Measurements from ENCODE around the gene DRAP1.
A peak's percentile ranks its signal among the peaks of the same experiment; 100 is the strongest.

DRAP1 gene

DNA sequence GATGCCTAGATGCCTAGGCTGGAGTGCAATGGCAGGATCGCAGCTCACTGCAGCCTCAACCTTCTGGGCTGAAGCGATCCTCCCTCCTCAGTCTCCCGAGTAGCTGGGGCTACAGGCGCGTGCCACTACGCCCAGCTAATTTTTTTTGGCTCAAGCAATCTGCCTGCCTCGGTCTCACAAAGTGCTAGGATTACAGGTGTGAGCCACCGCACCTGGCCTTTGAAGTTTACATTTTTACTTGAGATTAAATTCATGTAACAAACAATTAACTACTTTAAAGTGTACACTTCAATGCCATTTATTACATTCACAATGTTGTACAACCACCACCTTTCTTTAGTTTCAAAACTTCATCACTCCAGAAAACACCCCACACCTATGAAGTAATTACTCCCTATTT, 15.5 kb upstream of the DRAP1 start:
- DNase-seq (ENCODE audit: low read depth in 2 of 2), result no peak

GRCh38 chr11:65906602-65907001, 12.6 kb upstream of the DRAP1 start:
- no peak for DNase-seq (ENCODE audit: low read depth in 2 of 2)

DNA sequence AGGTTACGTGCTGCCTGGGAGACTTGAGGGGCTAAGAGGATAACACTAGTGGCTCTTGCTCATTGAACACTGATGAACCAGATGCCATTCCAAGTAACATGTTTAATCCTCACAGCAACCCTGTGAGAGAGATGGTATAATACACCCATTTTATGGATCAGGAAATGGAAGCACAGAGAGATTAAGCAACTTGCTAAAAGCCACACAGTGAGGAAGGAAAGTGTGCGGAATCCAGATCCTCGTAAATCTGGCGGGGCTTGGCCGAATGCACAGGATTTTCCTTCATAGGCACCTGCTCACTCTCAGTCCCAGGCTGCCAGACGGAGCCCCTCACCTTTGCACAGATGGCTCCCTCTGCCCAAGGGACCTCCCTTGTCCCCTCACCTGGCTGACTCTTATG, 11.3 kb upstream of the DRAP1 start:
- DNase-seq (ENCODE audit: low read depth in 2 of 2), result no peak

GRCh38 chr11:65911682-65912568, 7.3 kb upstream of the DRAP1 start:
- no peak for DNase-seq (ENCODE audit: low read depth in 2 of 2)

DNA sequence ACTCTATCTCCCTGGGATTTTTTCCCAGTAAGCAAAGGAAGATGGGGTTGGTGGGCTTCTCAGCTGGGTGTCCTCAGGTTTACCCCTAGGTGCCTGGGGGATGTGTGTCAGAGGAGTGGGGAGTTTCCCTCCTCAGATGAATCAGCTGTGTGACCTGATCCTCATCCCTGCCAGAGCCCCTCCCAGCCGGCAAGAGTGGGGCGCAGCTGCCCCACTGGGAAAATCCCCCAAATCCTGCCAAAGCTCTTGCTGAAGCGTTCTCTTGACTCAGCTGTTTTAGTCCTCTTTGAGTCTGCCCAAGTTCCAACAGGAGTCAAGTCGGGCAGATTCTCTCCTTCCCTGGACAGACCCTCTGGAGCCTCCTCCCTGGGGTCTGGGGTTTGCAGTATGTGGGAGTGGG, 6.4 kb upstream of the DRAP1 start:
- DNase-seq (ENCODE audit: low read depth in 2 of 2), result no peak

DNA sequence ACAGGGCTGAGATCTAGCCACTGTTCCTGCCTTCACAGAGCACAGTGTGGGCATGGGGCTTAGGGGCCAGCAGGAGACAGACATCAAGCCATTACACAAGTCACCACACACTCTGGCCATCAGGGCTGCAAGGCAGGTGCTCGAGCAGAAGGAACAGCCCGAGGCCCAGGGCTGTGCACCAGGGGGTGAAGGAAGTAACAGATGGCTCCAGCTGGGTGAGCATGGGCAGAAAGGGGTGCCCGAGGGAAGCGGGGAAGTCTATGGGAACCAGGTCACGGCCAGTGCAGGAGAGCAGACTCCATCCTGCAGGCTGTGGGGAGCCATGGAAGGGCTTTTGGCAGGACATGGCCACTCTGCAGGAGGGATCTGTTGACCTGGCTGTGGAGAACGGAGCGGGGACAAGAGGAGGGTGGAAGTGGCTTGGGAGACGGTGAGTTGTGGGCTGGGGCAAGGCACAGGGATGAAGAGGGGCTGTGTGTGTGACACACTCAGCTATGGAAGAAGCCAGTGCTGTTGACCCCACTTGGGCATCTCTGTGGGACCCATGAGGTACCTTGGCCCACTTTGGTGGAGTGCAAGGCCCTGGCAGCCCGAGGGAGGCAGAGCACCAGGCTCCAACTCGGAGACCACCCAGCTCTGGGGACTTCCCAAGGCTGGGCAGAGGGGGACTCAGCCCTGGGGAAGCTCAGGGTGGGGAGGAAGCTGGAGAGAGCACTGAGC, 4.0 kb upstream of the DRAP1 start:
- DNase-seq (ENCODE audit: low read depth in 2 of 2), result no peak

DNA sequence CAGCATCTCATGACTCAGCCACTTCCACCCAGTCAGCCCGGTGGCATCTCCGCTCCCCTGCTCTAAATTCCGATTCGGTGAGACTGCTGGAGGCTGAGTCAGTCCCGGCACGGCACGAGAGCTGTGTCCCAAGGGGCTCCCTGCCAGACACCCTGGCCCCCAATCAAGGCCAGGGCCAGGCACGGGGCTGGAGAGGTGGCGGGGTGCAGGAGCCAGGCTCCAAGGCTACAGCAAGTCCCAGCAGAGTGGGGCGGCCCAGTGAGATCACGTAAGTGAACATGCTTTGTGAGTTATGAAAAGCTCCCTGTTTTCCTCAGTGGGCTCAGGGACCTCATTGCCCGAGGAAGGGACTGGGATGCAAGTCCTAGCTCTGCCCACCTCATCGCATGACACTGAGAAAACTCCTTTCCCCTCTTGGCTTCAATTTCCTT, 3.4 kb upstream of the DRAP1 start:
- DNase-seq (ENCODE audit: low read depth in 2 of 2), result no peak

DNA sequence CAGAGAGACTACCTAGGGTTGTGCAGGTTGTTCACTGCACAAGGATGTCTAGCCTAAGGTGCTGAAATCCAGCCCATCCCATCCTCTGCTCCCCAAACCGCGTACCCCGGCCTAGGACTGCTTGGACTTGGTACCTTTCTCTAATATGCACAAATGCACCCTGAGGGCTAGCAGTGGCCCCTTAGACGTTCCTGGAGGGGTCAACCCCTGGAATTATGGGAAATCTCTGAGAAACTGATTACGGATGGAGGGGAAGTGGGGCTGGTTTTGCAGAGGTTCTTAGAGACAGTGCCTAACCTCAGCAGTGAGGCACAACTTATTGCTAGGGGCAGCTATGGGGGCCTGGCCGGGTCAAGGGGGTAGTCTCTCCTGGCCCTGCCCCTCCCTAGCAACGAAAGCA, 2.8 kb upstream of the DRAP1 start:
- no peak for DNase-seq (ENCODE audit: low read depth in 2 of 2)

DNA sequence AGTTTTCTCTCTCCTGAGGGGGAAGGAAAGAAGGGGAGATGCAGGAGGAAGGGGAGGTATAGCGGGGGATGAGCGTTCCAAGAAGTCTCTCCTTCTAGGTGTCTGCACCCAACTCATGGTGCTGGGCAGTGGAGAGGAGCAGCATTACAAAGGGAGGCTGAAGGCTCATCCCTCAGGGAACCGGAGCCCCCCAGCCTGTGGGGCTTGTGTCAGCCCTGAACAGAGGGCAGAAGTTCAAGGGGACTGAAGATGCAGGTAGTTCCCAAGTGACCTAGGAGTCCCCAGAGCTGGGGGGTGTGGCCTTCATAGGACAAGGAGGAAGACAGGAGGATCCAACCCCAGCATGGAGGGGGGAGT, 2.2 kb upstream of the DRAP1 start:
- no peak for DNase-seq (ENCODE audit: low read depth in 2 of 2)

DNA sequence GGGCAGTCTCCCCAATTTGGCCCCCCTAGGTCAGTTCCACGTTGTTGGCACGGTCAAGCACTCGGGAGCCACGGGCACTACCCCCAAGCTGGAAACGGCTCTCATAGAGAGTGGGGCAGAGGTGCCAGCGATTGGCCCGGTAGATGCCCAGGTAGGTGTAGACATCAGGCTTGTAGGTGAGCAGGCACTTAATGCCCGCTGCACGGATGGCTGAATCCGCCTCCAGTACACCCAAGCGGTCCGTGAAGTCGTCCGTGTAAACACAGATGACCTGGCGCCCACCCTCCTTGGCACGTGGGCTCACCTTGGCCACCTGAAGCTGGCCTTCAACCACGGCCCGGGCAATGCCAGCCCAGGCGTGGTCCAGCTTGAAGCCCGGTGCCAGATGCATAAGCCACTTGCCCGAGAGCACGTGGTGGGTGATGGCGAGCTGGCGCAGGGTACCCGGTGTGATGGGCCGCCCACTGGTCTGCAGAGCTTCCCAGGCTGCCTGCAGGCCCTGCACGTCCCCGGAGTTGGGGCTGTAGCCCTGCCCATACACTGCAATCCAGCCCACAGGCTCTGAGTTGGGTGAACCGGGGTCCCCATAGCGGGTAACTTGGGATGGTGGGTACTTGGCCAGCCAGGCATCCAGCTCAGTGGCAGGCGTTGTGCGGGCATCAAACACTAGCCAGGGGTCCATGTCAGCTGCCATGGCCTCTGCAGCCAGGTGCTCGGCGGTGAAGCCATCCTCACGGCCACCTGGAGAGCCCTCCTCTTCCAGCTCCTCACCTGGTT, 1.6 kb upstream of the DRAP1 start:
- DNase-seq (ENCODE audit: low read depth in 2 of 2), result no peak

DNA sequence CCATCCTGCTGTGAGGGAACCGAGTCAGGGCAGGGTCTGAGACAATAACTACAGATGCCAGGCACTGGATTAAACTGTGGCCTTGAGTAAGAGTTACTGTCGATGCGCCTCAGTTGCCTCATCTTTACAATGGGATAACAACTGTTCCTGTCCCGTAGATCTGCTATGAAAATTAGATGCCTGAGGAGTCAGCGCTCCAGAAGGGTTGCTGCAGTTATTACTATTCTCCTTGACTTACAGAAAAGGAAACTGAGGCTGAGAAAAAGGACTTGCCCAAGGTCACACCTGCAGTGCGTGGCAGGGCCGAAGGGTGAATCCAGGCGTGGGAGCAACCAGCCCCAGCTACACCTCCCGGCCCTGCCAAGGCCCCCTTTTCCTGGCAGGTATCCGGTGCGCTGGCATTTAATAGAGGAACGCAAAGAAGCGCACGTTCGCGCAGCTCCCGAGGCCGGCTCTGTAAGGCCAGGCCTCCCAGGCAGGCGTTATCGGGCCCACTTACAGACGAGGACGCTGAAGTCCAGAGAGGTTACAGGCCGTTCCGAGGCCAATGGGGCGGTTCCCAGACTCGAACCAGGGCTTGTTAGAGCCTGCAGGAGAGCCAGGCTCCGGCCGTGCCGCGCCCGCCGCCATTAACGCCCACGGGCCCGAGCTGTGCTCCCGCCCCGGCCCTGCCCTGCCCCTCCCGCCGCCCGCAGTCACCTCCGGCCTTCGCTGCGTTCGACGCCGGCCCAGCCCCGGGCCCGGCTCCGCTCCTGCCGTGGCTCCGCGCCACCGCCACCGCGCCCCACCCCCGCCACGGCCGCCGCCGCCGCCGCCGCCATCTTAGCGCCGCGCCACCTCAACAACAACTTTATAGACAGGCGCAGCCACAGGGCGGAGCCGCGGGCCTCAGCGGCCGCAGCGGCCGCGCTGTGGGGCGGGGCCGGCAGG, 750 bp upstream of the DRAP1 start, which contains the start of gene C11orf68:
TSS of gene C11orf68 (minus strand) at position 852 of the 930 bp plus-strand sequence. CDS start at position 821, 31 bp downstream.
- DNase-seq (ENCODE audit: low read depth in 2 of 2), result no peak

GRCh38 chr11:65919573-65920371, 546 bp downstream of the DRAP1 start:
- DNase-seq (ENCODE audit: low read depth in 2 of 2), result peak; percentile 35 to 42

DNA sequence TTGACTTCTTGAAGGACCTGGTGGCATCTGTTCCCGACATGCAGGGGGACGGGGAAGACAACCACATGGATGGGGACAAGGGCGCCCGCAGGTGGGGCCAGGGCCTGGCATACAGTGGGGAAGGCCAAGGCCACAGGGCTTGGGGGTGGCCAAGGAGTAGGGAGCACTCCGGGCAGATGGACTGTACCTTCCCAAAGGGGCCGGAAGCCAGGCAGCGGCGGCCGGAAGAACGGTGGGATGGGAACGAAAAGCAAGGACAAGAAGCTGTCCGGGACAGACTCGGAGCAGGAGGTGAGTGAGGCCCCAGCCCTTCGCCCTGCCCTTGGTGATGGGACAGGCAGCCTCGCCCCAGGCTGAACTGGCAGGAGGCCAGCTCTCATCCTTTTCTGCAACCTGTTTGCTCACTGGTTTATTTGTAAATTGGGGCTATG, 1.2 kb downstream of the DRAP1 start:
- DNase-seq (ENCODE audit: low read depth in 2 of 2), result no peak

GRCh38 chr11:65921033-65921555, 1.9 kb downstream of the DRAP1 start:
- no peak for DNase-seq (ENCODE audit: low read depth in 2 of 2)

GRCh38 chr11:65921876-65922275, 2.6 kb downstream of the DRAP1 start:
- DNase-seq (ENCODE audit: low read depth in 2 of 2), result no peak

- DNase-seq (ENCODE audit: low read depth in 2 of 2), result no peak
Measured at GRCh38 chr11:65922565-65922964, 3.3 kb downstream of the DRAP1 start.

DNA sequence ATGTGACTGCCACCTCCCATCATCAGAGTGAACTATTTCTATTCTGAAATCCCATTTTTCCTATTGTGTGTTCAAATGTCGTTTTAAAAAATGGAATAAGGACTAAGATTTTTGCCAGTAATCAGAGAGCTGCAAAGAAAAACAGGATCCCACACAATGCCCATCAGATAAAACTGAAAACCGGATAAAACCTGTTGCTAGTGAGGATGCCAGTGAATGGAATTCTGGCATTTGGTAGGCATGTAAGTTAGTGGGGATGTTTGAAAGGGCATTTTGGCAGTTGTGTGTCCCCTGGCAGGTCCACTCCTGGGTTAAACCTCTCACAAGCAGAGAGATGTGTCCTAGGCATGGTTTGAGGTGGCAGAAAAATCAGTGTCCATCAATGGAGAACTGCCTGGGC, 6.2 kb downstream of the DRAP1 start:
- no peak for DNase-seq (ENCODE audit: low read depth in 2 of 2)

GRCh38 chr11:65927904-65928397, 8.7 kb downstream of the DRAP1 start:
- DNase-seq (ENCODE audit: low read depth in 2 of 2), result peak; percentile 59

DNA sequence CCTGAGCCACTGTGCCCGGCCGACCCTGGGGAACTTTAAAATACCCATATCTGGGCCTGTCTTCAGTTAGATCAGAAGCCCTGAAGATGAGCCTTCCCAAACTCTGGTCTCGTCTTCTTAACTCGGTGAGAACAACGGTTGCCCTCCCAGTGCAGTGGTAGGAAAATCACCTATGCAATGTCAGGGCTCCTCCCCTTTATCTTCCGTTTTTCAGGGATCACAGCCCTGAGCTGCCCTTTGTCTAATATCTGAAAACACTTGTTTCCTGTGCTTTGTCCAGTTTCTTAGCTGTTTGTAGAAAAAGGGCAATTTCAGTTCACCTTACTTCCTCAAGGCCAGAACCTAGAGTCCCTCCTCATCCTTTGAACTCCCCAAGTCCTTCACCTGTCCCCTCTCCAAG, 9.4 kb downstream of the DRAP1 start:
- no peak for DNase-seq (ENCODE audit: low read depth in 2 of 2)

Measured in stimulated activated CD8-positive, alpha-beta memory T cell treated with anti-CD3 and anti-CD28 coated beads, Interleukin-15, amount 100 ng/mL, for 48 hours (primary cell).